WTC11 (cell line): ENCODE data around the gene GPR37.

Experiments
- ATF3 ChIP-seq: sonication (generic); formaldehyde crosslinking; conservative IDR thresholded peaks from 2 replicates; pipeline ENCODE4 v1.8.1; 2022; ENCODE audit warnings: mild to moderate bottlenecking, missing genetic modification reagents
- CREM ChIP-seq: sonication (generic); formaldehyde crosslinking; IDR thresholded peaks from 2 replicates; pipeline ENCODE4 v1.8.1; 2022; ENCODE audit warnings: mild to moderate bottlenecking, missing genetic modification reagents, moderate library complexity
- CTCF ChIP-seq: fragments of 200-600 bp; IDR thresholded peaks from 2 replicates; pipeline ENCODE4 v1.8.0; 2022; ENCODE audit warnings: antibody characterized with exemption
- E2F1 ChIP-seq: sonication (generic); formaldehyde crosslinking; IDR thresholded peaks from 2 replicates; pipeline ENCODE4 v1.8.0; 2022; ENCODE audit warnings: mild to moderate bottlenecking, missing genetic modification reagents
- FOXJ3 ChIP-seq: sonication (generic); formaldehyde crosslinking; IDR thresholded peaks from 2 replicates; pipeline ENCODE4 v1.9.0; 2021; ENCODE audit warnings: missing genetic modification reagents, mild to moderate bottlenecking, borderline replicate concordance
- IRF2 ChIP-seq: sonication (generic); formaldehyde crosslinking; IDR thresholded peaks from 2 replicates; pipeline ENCODE4 v1.8.0; 2022; ENCODE audit warnings: low read depth, missing genetic modification reagents, borderline replicate concordance
- JAZF1 ChIP-seq: fragments of 250-450 bp; sonication (Bioruptor Pico); IDR thresholded peaks from 2 replicates; pipeline ENCODE4 v1.9.0; 2021; ENCODE audit warnings: moderate library complexity, mild to moderate bottlenecking, inconsistent platforms
- JUN ChIP-seq: sonication (generic); formaldehyde crosslinking; IDR thresholded peaks from 2 replicates; pipeline ENCODE4 v1.8.0; 2023; ENCODE audit warnings: mild to moderate bottlenecking, missing genetic modification reagents
- MAX ChIP-seq: sonication (generic); formaldehyde crosslinking; IDR thresholded peaks from 2 replicates; pipeline ENCODE4 v1.8.0; 2022; ENCODE audit warnings: mild to moderate bottlenecking, missing genetic modification reagents
- MXD4 ChIP-seq: fragments of 250-450 bp; sonication (Bioruptor Pico); IDR thresholded peaks from 2 replicates; pipeline ENCODE4 v1.8.0; 2021; ENCODE audit warnings: mild to moderate bottlenecking, moderate library complexity, borderline replicate concordance
- NFYB ChIP-seq: sonication (generic); formaldehyde crosslinking; conservative IDR thresholded peaks from 2 replicates; pipeline ENCODE4 v1.8.0; 2022; ENCODE audit warnings: low read depth, missing genetic modification reagents
- NR1H2 ChIP-seq: sonication (generic); formaldehyde crosslinking; IDR thresholded peaks from 2 replicates; pipeline ENCODE4 v1.9.0; 2021; ENCODE audit warnings: mild to moderate bottlenecking, moderate library complexity, missing genetic modification reagents
- USF2 ChIP-seq: sonication (generic); formaldehyde crosslinking; IDR thresholded peaks from 2 replicates; pipeline ENCODE4 v1.8.1; 2023; ENCODE audit warnings: mild to moderate bottlenecking, missing genetic modification reagents, moderate library complexity
- ZNF263 ChIP-seq: sonication (generic); formaldehyde crosslinking; IDR thresholded peaks from 2 replicates; pipeline ENCODE4 v1.8.1; 2022; ENCODE audit warnings: low read depth, mild to moderate bottlenecking, moderate library complexity, missing genetic modification reagents

GRCh38 chr7:124702385-124702784 lies 63.2 kb downstream of the GPR37 start:
- TF ChIP-seq MXD4 (CRISPR knock-in tag) (no peak), CTCF (no peak), NFYB (CRISPR knock-in tag) (no peak), JUN (CRISPR knock-in tag) (no peak), FOXJ3 (CRISPR knock-in tag) (no peak), USF2 (CRISPR knock-in tag) (no peak), ATF3 (CRISPR knock-in tag) (no peak), CREM (CRISPR knock-in tag) (no peak), NR1H2 (CRISPR knock-in tag) (no peak), MAX (CRISPR knock-in tag) (no peak), IRF2 (CRISPR knock-in tag) (no peak), E2F1 (CRISPR knock-in tag) (no peak), JAZF1 (no peak), ZNF263 (CRISPR knock-in tag) (no peak)
